GM21381 (cell line): Measurements from ENCODE around the gene TSHZ1.
A peak's percentile ranks its signal among the peaks of the same experiment; 100 is the strongest.

Source experiments
- ATAC-seq: cut with Tn5 transposase; IDR thresholded peaks from one replicate; pipeline ENCODE4 v1.9.1; 2021; ENCODE audit warnings: mild to moderate bottlenecking, moderate library complexity; ENCODE audit not compliant: unreplicated experiment

TSHZ1 gene

GRCh38 chr18:75241705-75242104 is 31.1 kb downstream of the TSHZ1 start:
- no peak for ATAC-seq

- no peak for ATAC-seq
Observed at GRCh38 chr18:75244351-75245313, 34.0 kb downstream of the TSHZ1 start.

- no peak for ATAC-seq
Observed at GRCh38 chr18:75246721-75247610, 36.4 kb downstream of the TSHZ1 start.

- peak; percentile 59 for ATAC-seq
Observed at GRCh38 chr18:75247611-75248421, 37.2 kb downstream of the TSHZ1 start.

- ATAC-seq, result no peak
Observed at GRCh38 chr18:75248426-75249174, 38.0 kb downstream of the TSHZ1 start.

GRCh38 chr18:75249175-75249518 is 38.5 kb downstream of the TSHZ1 start:
- no peak for ATAC-seq

GRCh38 chr18:75249672-75250470 is 39.3 kb downstream of the TSHZ1 start:
- ATAC-seq, result no peak

- ATAC-seq, result no peak
Observed at GRCh38 chr18:75250471-75250821, 39.8 kb downstream of the TSHZ1 start.

- ATAC-seq, result no peak
Observed at GRCh38 chr18:75251466-75251865, 40.9 kb downstream of the TSHZ1 start.

- ATAC-seq, result no peak
Observed at GRCh38 chr18:75252136-75252535, 41.5 kb downstream of the TSHZ1 start.

- no peak for ATAC-seq
Observed at GRCh38 chr18:75253043-75253442, 42.4 kb downstream of the TSHZ1 start.

GRCh38 chr18:75253784-75254183 is 43.2 kb downstream of the TSHZ1 start:
- ATAC-seq, result no peak

GRCh38 chr18:75255094-75255493 is 44.5 kb downstream of the TSHZ1 start:
- no peak for ATAC-seq

- ATAC-seq, result no peak
Observed at GRCh38 chr18:75256376-75256775, 45.8 kb downstream of the TSHZ1 start.

GRCh38 chr18:75257605-75258004 is 47.0 kb downstream of the TSHZ1 start:
- ATAC-seq, result no peak

- peak; percentile 91 for ATAC-seq
Observed at GRCh38 chr18:75261430-75262223, 51.0 kb downstream of the TSHZ1 start.

- ATAC-seq, result no peak
Observed at GRCh38 chr18:75262511-75262910, 51.9 kb downstream of the TSHZ1 start.

- no peak for ATAC-seq
Observed at GRCh38 chr18:75264195-75264594, 53.6 kb downstream of the TSHZ1 start.
